Left lung (tissue), 10 donors: ENCODE data around the gene ATXN1. TPM values are rescaled to one million over a fixed set of nuclear protein-coding genes. Genes with fewer than 3 reads are reported as not detected.

Experiments used
- ATAC-seq: fragments of 200-7000 bp; cut with Tn5 transposase; one replicate; pipeline ENCODE4 v1.9.1; 2020; ENCODE audit warnings: moderate library complexity
- DNase-seq, 4 donors: peaks; one replicate each; pipeline ENCODE4 v3.0.0-alpha.2; 2013 to 2020
- H3K27ac ChIP-seq, 2 donors: fragments of 200-600 bp; sonication (generic) in 1 of 2; one replicate each; pipeline versions ENCODE4 v1.5.0 to v1.8.0; 2020 to 2021
- H3K27me3 ChIP-seq, 2 donors: fragments of 200-600 bp; sonication (generic) in 1 of 2; one replicate each; pipeline versions ENCODE4 v1.5.0 to v1.8.0; 2020 to 2021
- H3K36me3 ChIP-seq, 2 donors: fragments of 200-600 bp; sonication (generic) in 1 of 2; one replicate each; pipeline versions ENCODE4 v1.5.0 to v1.8.0; 2020 to 2021
- H3K4me1 ChIP-seq, 2 donors: fragments of 200-600 bp; one replicate each; pipeline ENCODE4 v1.8.0; 2021
- H3K4me3 ChIP-seq, 2 donors: fragments of 200-600 bp; sonication (generic) in 1 of 2; one replicate each; pipeline versions ENCODE4 v1.5.0 to v1.8.0; 2020 to 2021; ENCODE audit warnings: mild to moderate bottlenecking in 1 of 2
- H3K9me3 ChIP-seq, 2 donors: fragments of 200-600 bp; sonication (generic) in 1 of 2; one replicate each; pipeline versions ENCODE4 v1.5.0 to v1.8.0; 2020 to 2021
- CTCF ChIP-seq, 2 donors: fragments of 200-600 bp; sonication (generic) in 1 of 2; IDR thresholded peaks; one replicate each; pipeline versions ENCODE4 v1.5.0 to v1.8.0; 2021; ENCODE audit warnings: antibody characterized with exemption in 2 of 2
- intact Hi-C, 2 donors: fragments of 100-400 bp; cut with DNase I; formaldehyde crosslinking; loops; one replicate each; pipeline versions ENCODE4 v1.11.2 to v1.14.2; 2022
- polyA plus RNA-seq, 6 donors: library from polyadenylated mRNA; unstranded; fragments of 120-200 nt; gene quantifications; one replicate each; pipeline ENCODE4 v1.2.1, GENCODE V29; 2013; ENCODE audit not compliant: insufficient read length in 6 of 6
- total RNA-seq, 2 donors: library from RNA; stranded (reverse); fragmentation: NEBNext Ultra II Directional; extraction: Animal tissue kit (Norgen Biotek cat#: 25700); gene quantifications; one replicate each; pipeline ENCODE4 v1.2.1, GENCODE V29; 2021
- donor health status: DM: no; HTN: yes; CAD: no.
- donor health status: DM: no; HTN: no; CAD: no.

The ATXN1 gene
- total and polyA plus RNA-seq, 8 donors: 23.3 to 67.4 (median 27.3) TPM

- H3K36me3 ChIP-seq: peaks cover 0 to 17% of the 10 kb centered on the region in 2 donors
- H3K27ac ChIP-seq: no peak overlapping the region
- no peak overlapping the region for H3K4me3 ChIP-seq
- H3K4me1 ChIP-seq: peaks cover 11 to 87% of the 10 kb centered on the region in 2 donors
- ATAC-seq (no peak), DNase-seq (no peak)
- intact Hi-C loops: no loop called here
- H3K9me3 ChIP-seq: no peaks in the 10 kb centered on the region
- H3K27me3 ChIP-seq: no peaks in the 10 kb centered on the region
- no peak for TF ChIP-seq CTCF (IDR thresholded peaks at IDR 0.05)
Observed at GRCh38 chr6:16749516-16750485, 11.5 kb downstream of the ATXN1 start.

GRCh38 chr6:16748025-16748319 lies 13.3 kb downstream of the ATXN1 start:
- H3K27ac ChIP-seq: peak overlapping the region; percentile 38 to 49
- no peaks in the 10 kb centered on the region for H3K9me3 ChIP-seq
- DNase-seq (no peak), ATAC-seq (no peak)
- H3K27me3 ChIP-seq: no peaks in the 10 kb centered on the region
- no peak for TF ChIP-seq CTCF (IDR thresholded peaks at IDR 0.05)
- H3K4me3 ChIP-seq: no peak overlapping the region
- H3K36me3 ChIP-seq: peaks cover 0 to 17% of the 10 kb centered on the region in 2 donors
- intact Hi-C loops: no loop called here
- H3K4me1 ChIP-seq: peaks cover 11 to 86% of the 10 kb centered on the region in 2 donors

GRCh38 chr6:16747232-16748024 lies 13.8 kb downstream of the ATXN1 start:
- Histone ChIP-seq H3K4me1 (peaks cover 11 to 83% of the 10 kb centered on the region in 2 donors), H3K36me3 (peaks cover 0 to 17% of the 10 kb centered on the region in 2 donors), H3K27me3 (no peaks in the 10 kb centered on the region), H3K9me3 (no peaks in the 10 kb centered on the region), H3K4me3 (no peak overlapping the region), H3K27ac (peak overlapping the region; percentile 38 to 49)
- ATAC-seq (peak; percentile 67), DNase-seq (no peak)
- intact Hi-C loops: no loop called here
- no peak for TF ChIP-seq CTCF (IDR thresholded peaks at IDR 0.05)

- Histone ChIP-seq H3K9me3 (no peaks in the 10 kb centered on the region), H3K27ac (peak overlapping the region; percentile 38 to 49), H3K27me3 (no peaks in the 10 kb centered on the region), H3K4me3 (no peak overlapping the region), H3K4me1 (peaks cover 13 to 83% of the 10 kb centered on the region in 2 donors), H3K36me3 (peaks cover 0 to 17% of the 10 kb centered on the region in 2 donors)
- intact Hi-C loops: no loop called here
- DNase-seq (no peak), ATAC-seq (no peak)
- TF ChIP-seq CTCF (IDR thresholded peaks at IDR 0.05): no peak
Observed at GRCh38 chr6:16746812-16747211, 14.4 kb downstream of the ATXN1 start.

GRCh38 chr6:16746401-16746800 lies 14.9 kb downstream of the ATXN1 start:
- TF ChIP-seq CTCF (IDR thresholded peaks at IDR 0.05): no peak
- Histone ChIP-seq H3K36me3 (peaks cover 0 to 17% of the 10 kb centered on the region in 2 donors), H3K9me3 (no peaks in the 10 kb centered on the region), H3K4me3 (no peak overlapping the region), H3K27ac (no peak overlapping the region), H3K4me1 (peaks cover 17 to 83% of the 10 kb centered on the region in 2 donors), H3K27me3 (no peaks in the 10 kb centered on the region)
- DNase-seq (no peak), ATAC-seq (no peak)
- intact Hi-C loops: no loop called here
